ENCODE measurements around the gene TTC23L.

TTC23L gene

GRCh38 chr5:34867660-34868059 lies 28.7 kb downstream of the TTC23L start:
- no peak for DNase-seq (ENCODE audit: low read depth, low spot score)
- no peak overlapping the region for H3K27ac ChIP-seq

DNA sequence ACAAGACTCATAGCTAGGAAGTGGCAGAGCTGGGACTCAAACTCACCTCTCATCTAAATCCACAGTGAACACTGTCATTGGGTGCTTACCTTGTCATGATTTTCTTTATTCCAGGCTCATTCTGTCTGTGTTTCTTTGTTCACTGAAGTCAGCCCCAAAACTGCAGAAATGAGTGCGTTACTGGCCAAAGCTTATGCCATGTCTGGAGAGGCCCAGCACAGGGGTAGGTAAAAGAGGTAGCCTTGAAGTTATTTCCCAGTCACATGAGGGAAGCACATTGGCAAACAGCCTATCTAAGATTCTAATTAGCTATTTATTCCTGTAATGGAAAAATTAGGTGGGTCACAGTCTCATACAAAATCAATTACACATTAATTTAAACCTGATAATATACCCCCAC lies 29.8 kb downstream of the TTC23L start:
- DNase-seq (ENCODE audit: low read depth, low spot score), result no peak
- no peak overlapping the region for H3K27ac ChIP-seq

GRCh38 chr5:34869256-34869655 lies 30.3 kb downstream of the TTC23L start:
- no peak for DNase-seq (ENCODE audit: low read depth, low spot score)
- no peak overlapping the region for H3K27ac ChIP-seq

GRCh38 chr5:34870382-34870781 lies 31.4 kb downstream of the TTC23L start:
- no peak for DNase-seq (ENCODE audit: low read depth, low spot score)
- H3K27ac ChIP-seq, result no peak overlapping the region

DNA sequence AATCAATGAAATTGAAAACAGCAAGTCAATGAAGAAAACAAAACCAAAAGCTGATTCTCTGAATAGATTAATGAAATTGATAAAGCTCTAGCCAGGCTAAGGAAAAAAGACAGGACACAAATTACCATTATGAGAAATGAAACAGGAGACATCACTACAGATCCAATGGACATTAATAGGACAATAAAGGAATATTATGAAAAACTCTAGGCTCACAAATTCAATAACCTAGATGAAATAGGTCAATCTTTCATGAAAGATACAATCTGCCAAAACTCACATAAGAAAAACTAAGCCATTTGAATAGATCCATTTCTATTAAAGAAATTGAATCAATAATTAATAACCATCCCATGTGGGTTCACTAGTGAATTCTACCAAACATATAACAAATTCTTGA lies 37.3 kb downstream of the TTC23L start:
- no peak overlapping the region for H3K27ac ChIP-seq
- no peak for DNase-seq (ENCODE audit: low read depth, low spot score)

DNA sequence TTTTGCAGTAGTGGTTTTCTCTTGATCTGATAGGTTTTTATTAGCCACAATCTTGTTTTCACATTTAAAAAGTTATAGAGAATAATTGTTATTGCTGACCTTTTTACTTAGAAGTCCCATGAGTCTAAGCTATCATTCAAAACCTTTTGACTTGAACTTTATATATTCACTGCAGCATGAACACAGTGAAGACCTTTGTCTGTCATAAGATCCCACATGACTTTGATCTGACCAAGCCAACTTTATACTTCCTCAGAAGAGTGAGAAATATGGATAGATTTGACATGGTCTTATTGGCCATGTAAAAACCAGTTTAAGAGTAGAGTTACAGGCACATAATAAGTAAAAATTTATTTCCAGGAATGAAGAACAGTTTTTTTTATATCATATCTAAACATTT lies 42.3 kb downstream of the TTC23L start:
- no peak for DNase-seq (ENCODE audit: low read depth, low spot score)
- no peak overlapping the region for H3K27ac ChIP-seq

- no peak for DNase-seq (ENCODE audit: low read depth, low spot score)
Measured at GRCh38 chr5:34886392-34887119, 47.6 kb downstream of the TTC23L start.

GRCh38 chr5:34889394-34889793 lies 50.4 kb downstream of the TTC23L start:
- no peak overlapping the region for H3K27ac ChIP-seq
- DNase-seq (ENCODE audit: low read depth, low spot score), result no peak

More at GRCh38 chr5:34886392-34887119, 47.6 kb downstream of the TTC23L start:
- no peak overlapping the region for H3K27ac ChIP-seq

GRCh38 chr5:34891981-34892380 lies 53.0 kb downstream of the TTC23L start:
- DNase-seq (ENCODE audit: low read depth, low spot score), result no peak
- H3K27ac ChIP-seq, result no peak overlapping the region

GRCh38 chr5:34892414-34892813 lies 53.5 kb downstream of the TTC23L start:
- DNase-seq (ENCODE audit: low read depth, low spot score), result no peak
- no peak overlapping the region for H3K27ac ChIP-seq

DNA sequence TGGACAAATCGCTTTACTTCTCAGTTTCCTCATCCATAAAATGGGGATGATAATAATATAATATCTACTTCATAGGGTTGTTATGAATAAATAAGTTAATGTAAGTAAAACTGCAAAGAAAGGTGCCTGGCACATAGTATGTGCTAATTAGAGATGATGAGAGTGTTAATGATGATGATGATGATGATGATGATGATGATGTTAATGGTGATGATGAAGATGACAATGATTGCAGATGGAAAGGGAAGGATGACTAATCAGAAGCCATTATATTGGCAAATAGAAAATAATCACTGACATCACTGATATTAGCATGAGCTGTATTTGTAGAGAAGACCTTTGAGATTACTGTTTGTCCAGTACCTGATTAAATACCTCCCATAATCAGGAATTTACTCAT lies 55.8 kb downstream of the TTC23L start:
- H3K27ac ChIP-seq, result no peak overlapping the region
- DNase-seq (ENCODE audit: low read depth, low spot score), result no peak

DNA sequence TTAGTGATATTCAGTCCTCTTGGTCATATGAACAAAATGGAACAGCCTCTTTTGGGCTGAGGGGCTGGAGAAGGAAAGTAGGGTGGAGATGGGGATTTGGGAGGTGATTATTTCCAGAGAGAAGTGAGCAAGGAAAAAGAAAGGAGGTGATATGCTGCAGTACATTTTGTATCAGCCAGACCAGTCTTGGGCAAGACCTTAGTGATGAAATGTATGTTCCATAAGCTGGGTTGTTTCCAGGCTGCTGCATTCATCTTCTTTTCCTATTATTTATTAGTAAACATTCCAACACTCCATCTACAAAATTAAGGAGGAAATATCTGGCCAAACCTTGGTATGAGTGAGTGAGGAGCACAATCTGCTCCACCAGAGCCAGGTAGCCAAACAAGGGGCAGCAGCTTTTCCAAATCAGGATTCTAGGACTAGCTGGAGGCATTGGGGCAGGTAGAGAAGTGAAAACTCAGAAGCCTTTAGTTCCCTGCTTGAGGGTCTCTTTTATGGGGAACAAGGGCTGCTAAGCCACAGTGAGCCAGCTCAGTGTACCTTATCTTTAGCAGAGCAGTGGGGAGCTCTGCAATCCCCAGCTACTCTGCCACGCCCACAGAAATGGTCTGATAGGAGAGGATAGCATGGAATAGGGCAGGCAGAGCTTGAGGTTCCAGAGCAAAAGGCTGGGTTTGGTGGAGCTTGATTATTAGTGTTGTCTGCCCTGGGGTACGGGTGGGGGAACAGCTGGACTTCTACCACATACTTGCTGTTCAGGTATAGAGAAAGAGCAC lies 56.9 kb downstream of the TTC23L start:
- DNase-seq (ENCODE audit: low read depth, low spot score), result no peak
- H3K27ac ChIP-seq, result no peak overlapping the region

GRCh38 chr5:34897646-34898045 lies 58.7 kb downstream of the TTC23L start:
- no peak overlapping the region for H3K27ac ChIP-seq
- no peak for DNase-seq (ENCODE audit: low read depth, low spot score)

DNA sequence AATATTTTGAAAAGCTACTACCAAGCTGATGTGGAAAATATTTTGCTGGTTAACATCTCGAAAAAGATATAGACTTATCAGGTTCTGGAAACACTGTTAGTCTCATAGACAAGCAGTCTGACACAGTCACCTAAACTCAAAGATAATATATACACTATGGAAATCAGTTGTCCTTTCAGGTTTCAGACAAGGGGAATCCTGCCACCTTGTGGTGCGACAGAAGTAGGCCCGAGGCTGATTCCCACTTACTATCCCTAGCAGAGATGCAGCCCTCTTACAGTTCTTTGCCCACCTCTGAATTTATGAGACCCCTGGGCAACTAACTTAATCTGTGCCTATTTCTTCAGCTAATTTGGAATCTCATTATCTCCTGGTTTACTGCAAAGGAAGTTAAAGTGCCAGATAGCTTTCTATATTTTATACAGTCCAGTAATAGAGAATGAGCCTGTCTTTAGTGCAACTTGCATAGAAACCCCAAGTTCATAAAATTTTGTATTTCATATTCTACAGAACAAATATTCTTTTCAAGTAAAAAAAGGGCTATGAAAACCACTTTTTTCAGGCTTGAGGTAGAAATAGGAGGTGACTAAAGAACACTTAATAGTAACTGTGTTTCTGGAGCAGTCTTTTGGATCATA lies 59.4 kb downstream of the TTC23L start:
- no peak overlapping the region for H3K27ac ChIP-seq

DNA sequence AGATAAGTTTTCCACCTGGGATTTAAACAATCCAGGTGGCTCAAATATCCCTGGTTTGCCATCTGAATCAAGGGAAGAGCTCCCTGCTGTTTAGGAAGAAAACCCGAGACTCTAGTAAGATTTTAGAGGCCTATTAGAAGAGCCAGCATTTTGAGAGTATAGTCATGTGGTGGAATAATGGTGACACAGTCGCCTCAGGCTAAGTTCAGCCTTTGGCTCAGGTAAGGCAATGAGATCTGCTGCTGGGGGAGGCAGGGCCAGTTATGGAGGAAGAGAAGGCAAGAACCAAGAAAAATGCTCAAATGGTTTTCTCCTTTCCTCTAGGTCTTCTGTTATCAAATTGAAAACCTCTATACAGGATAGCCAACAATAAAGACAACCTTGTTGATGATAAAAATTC lies 60.1 kb downstream of the TTC23L start:
- no peak overlapping the region for H3K27ac ChIP-seq
- DNase-seq (ENCODE audit: low read depth, low spot score), result no peak

More for the DNA sequence above, 59.4 kb downstream of the TTC23L start:
- DNase-seq (ENCODE audit: low read depth, low spot score), result no peak

DNA sequence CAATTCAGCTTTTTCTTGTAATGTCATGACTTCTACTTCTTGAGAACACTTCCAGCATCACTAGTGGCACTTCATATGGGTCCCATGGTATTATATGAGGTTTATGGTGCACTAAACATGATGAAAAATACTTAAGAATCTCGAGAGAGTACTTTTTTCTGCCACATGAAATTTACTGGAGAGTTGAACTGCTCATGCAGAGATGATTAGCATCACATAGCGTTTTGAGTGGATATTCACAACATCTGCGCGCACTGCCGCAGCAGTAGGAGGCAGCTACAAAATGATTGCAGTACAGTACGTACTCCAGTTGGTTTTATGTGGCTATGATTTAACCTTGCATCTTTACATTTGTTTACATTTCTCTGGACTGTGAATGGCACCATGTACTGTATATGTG lies 61.7 kb downstream of the TTC23L start:
- no peak overlapping the region for H3K27ac ChIP-seq
- no peak for DNase-seq (ENCODE audit: low read depth, low spot score)

- no peak overlapping the region for H3K27ac ChIP-seq
- DNase-seq (ENCODE audit: low read depth, low spot score), result no peak
Measured at GRCh38 chr5:34903260-34903659, 64.3 kb downstream of the TTC23L start.

DNA sequence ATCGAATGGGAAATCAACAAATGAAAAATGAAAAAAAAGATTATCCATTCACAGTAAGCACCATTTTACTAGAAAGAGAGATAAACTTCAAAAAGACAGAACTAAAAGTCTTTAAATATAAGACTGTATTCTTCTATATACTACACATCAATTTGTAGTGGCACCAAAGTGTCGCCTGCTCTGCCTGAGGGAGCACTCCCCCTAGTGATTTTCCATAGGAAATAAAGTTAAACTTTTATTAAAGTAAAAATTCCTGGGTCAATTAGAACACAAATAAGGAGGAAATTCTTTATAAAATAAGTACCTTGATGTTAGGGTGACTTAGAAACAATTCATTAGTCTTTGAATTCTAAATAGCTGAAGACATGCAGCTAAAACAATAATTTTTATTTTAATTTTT lies 66.6 kb downstream of the TTC23L start:
- no peak for DNase-seq (ENCODE audit: low read depth, low spot score)
- H3K27ac ChIP-seq, result no peak overlapping the region

DNA sequence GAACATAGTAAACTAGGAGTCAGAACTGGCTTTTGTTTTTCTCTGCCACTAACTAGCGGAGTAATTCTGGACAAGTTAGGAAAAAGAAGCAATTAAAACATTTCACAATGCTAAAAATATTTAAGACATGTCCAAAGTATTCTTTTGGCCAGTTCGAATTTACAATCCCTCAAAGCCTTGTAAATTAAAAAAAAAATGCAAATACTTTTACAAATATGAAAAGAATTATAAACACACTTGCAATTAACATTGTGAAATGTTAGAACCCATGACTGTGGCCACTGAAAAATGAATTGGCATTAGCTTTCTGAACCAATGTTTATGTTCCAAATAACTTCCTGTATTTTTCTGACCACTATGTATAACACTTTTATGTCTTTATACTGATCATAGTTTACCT lies 74.1 kb downstream of the TTC23L start:
- no peak overlapping the region for H3K27ac ChIP-seq
- no peak for DNase-seq (ENCODE audit: low read depth, low spot score)

GRCh38 chr5:34914671-34915138 lies 75.7 kb downstream of the TTC23L start:
- no peak for DNase-seq (ENCODE audit: low read depth, low spot score)
- peak overlapping the region; percentile 74 for H3K27ac ChIP-seq
